HepG2 (cell line): Measurements from ENCODE around the gene TRAF4. TPM values are rescaled to one million over a fixed set of nuclear protein-coding genes. Genes with fewer than 3 reads are reported as not detected.

Experiments
- ATAC-seq: fragments of 200-7000 bp; cut with Tn5 transposase; 3 replicates; pipeline ENCODE4 v1.9.1; 2020; ENCODE audit warnings: mild to moderate bottlenecking, moderate library complexity
- BruUV-seq: library from RNA; stranded (reverse); fragments of 400-500 nt; replicated peaks from 2 replicates; lab custom pipeline; 2021; lab: Mats Ljungman, UMichigan
- CTCF ChIA-PET: fragments of 300-600 bp; formaldehyde crosslinking; extraction: SDS; loops from one replicate; lab custom pipeline; 2021; ENCODE audit warnings: low total read pairs, inconsistent platforms, low intra/inter-chr PET ratio; lab: Yijun Ruan, JAX
- POLR2A ChIA-PET: fragments of 350-600 bp; sonication (Branson Sonifier 250); formaldehyde crosslinking; loops from one replicate; lab custom pipeline; 2020; ENCODE audit warnings: antibody characterized with exemption, inconsistent platforms; lab: Yijun Ruan, JAX
- DNase-seq: peaks from one replicate; pipeline ENCODE4 v3.0.0-alpha.2; 2015; ENCODE audit warnings: low spot score
- FAIRE-seq: peaks from 3 replicates; lab custom pipeline; 2011; peaks lifted over from hg19 to GRCh38; lab: Jason Lieb, UNC
- H2AFZ ChIP-seq: one replicate; pipeline ENCODE4 v1.6.1; 2011; ENCODE audit warnings: low read length, inconsistent platforms
- H3K27ac ChIP-seq: fragments of 300-600 bp; 3 replicates; pipeline ENCODE4 v1.8.0; 2011; ENCODE audit warnings: mixed run types, mild to moderate bottlenecking, mixed read lengths, low read length, inconsistent platforms; ENCODE audit not compliant: insufficient read depth; ENCODE audit errors: extremely low read length
- H3K27me3 ChIP-seq, 2 experiments: fragments of 200-600 bp in 1 of 2; 2 replicates in 1 of 2; 3 replicates in 1 of 2; pipeline versions ENCODE4 v1.6.0 to v1.8.0; 2011; ENCODE audit warnings: low read length in 2 of 2, mild to moderate bottlenecking in 2 of 2, moderate library complexity in 2 of 2, inconsistent platforms in 1 of 2; ENCODE audit not compliant: insufficient read depth in 2 of 2, control insufficient read depth in 1 of 2
- H3K36me3 ChIP-seq, 2 experiments: fragments of 200-600 bp in 1 of 2; replicated peaks in 1 of 2; 2 replicates in 1 of 2; 3 replicates in 1 of 2; pipeline versions ENCODE4 v1.5.1 to v1.8.0; 2011; ENCODE audit warnings: low read length in 2 of 2, inconsistent platforms in 1 of 2; ENCODE audit not compliant: insufficient read depth in 2 of 2, control insufficient read depth in 1 of 2
- H3K4me1 ChIP-seq: 2 replicates; pipeline ENCODE4 v1.5.1; 2012; ENCODE audit warnings: low read length, inconsistent platforms; ENCODE audit not compliant: insufficient read depth
- H3K4me2 ChIP-seq: 2 replicates; pipeline ENCODE4 v1.6.0; 2011; ENCODE audit warnings: low read depth, low read length, inconsistent platforms
- H3K4me3 ChIP-seq, 3 experiments: fragments of 200-600 bp in 1 of 3; sonication (generic), shearing (Covaris generic) in 1 of 3; replicated peaks in 1 of 3; 2 replicates each; pipeline ENCODE4 v1.5.1; 2011 to 2016; ENCODE audit warnings: low read length in 3 of 3, inconsistent platforms in 2 of 3, low read depth in 2 of 3, mild to moderate bottlenecking in 2 of 3, control low read depth in 1 of 3, mixed read lengths in 1 of 3; ENCODE audit not compliant: insufficient read depth in 1 of 3
- H3K79me2 ChIP-seq: one replicate; pipeline ENCODE4 v1.6.1; 2011; ENCODE audit warnings: low read length, inconsistent platforms; ENCODE audit not compliant: insufficient read depth
- H3K9ac ChIP-seq: 2 replicates; pipeline ENCODE4 v1.6.0; 2011; ENCODE audit warnings: mild to moderate bottlenecking, low read depth, low read length, inconsistent platforms; ENCODE audit not compliant: insufficient read depth
- H3K9me3 ChIP-seq: 2 replicates; pipeline ENCODE4 v1.5.1; 2012; ENCODE audit warnings: mild to moderate bottlenecking, low read length
- H4K20me1 ChIP-seq: 2 replicates; pipeline ENCODE4 v1.6.0; 2011; ENCODE audit warnings: inconsistent platforms, mild to moderate bottlenecking, low read length, moderate library complexity; ENCODE audit not compliant: insufficient read depth
- ATF7 ChIP-seq, 2 experiments: fragments of 450-650 bp in 1 of 2; sonication (generic) in 1 of 2; formaldehyde crosslinking in 1 of 2; IDR thresholded peaks; 2 replicates each; pipeline versions ENCODE4 v1.4.0 to v1.6.1; 2016 to 2020; ENCODE audit warnings: antibody characterized with exemption in 1 of 2, mild to moderate bottlenecking in 1 of 2, missing genetic modification reagents in 1 of 2
- NFE2L1 ChIP-seq: sonication (generic); formaldehyde crosslinking; IDR thresholded peaks from 2 replicates; pipeline ENCODE4 v1.4.0; 2020; ENCODE audit warnings: missing genetic modification reagents, mild to moderate bottlenecking, borderline replicate concordance
- ZBTB33 ChIP-seq: sonication (generic); formaldehyde crosslinking; IDR thresholded peaks from 2 replicates; pipeline ENCODE4 v1.4.0; 2020; ENCODE audit warnings: missing genetic modification reagents
- ZNF451 ChIP-seq: sonication (generic); formaldehyde crosslinking; IDR thresholded peaks from 2 replicates; pipeline ENCODE4 v1.5.0; 2020; ENCODE audit warnings: mild to moderate bottlenecking, missing genetic modification reagents
- ZNF576 ChIP-seq: sonication (generic); formaldehyde crosslinking; IDR thresholded peaks from 2 replicates; pipeline ENCODE4 v1.4.0; 2020; ENCODE audit warnings: mild to moderate bottlenecking, missing genetic modification reagents
- WGBS: methylation state at CpG from one replicate; pipeline ENCODE4 v1.1.6; 2017; ENCODE audit warnings: low lambda C conversion rate; 5-methylcytosine and 5-hydroxymethylcytosine counted together
- in situ Hi-C: cut with HindIII; loops from 2 replicates; pipeline ENCODE4 v1.10.0; 2017; ENCODE audit warnings: low pct_unique_long_range_greater_than_20kb; ENCODE audit not compliant: extremely low pct_ligation_motif_present
- intact Hi-C: fragments of 100-400 bp; cut with micrococcal nuclease; formaldehyde crosslinking; loops from one replicate; pipeline ENCODE4 v1.10.0; 2022; ENCODE audit not compliant: unreplicated experiment
- polyA plus RNA-seq, 8 experiments: library from polyadenylated mRNA; depleted of rRNA in 3 of 8; stranded (reverse) in 7 of 8; unstranded in 1 of 8; fragments of >200 nt; fragmentation: Illumina TruSeq in 4 of 8; extraction: Trizol in 4 of 8; gene quantifications; 2 replicates each; pipeline versions ENCODE4 v1.2.1 to v1.2.3, GENCODE V29; 2011 to 2016; ENCODE audit warnings: low read depth in 4 of 8, missing spikeins in 1 of 8, mixed read lengths in 1 of 8; ENCODE audit not compliant: insufficient read depth in 1 of 8
- total RNA-seq, 5 experiments: library from RNA; depleted of rRNA; stranded (reverse); fragments of >200 nt; fragmentation: Illumina TruSeq; extraction: Trizol; gene quantifications; 2 replicates each; pipeline ENCODE4 v1.2.3, GENCODE V29; 2016; ENCODE audit warnings: low read depth in 1 of 5

The TRAF4 gene
- total and polyA plus RNA-seq, 2 of the 13 experiments (the other 11 are each of a cell fraction or from before 2014, with no cell fraction given): 86.0 to 89.9 TPM

GRCh38 chr17:28717578-28718332 is 26.1 kb upstream of the TRAF4 start, which contains the start of gene RAB34:
RAB34 (minus strand) TSS chr17:28717868; CDS start chr17:28717266, 602 bp downstream.
- 88% methylated on average over 31 of the region's 60 CpGs for WGBS
- no peak for TF ChIP-seq NFE2L1 (CRISPR knock-in tag)
- TF ChIP-seq ZBTB33 (CRISPR knock-in tag): peak; percentile 93
- TF ChIP-seq ZNF451 (CRISPR knock-in tag): no peak
- TF ChIP-seq ZNF576 (CRISPR knock-in tag): no peak
- TF ChIP-seq ATF7 (IDR thresholded peaks at IDR 0.05): no peak
- TF ChIP-seq ATF7 (CRISPR knock-in tag; IDR thresholded peaks at IDR 0.05): no peak
- intact Hi-C loops: no loop called here
- ATAC-seq: no peak
- FAIRE-seq: no peak
- Histone ChIP-seq H3K79me2 (peaks cover 28% of the 10 kb centered on the region), H3K27ac (no peak within 1 kb of the TSS), H3K9me3 (no peaks in the 10 kb centered on the region), H2AFZ (no peak within 1 kb of the TSS), H3K9ac (peak within 1 kb of the TSS; percentile 98), H3K4me2 (peak within 1 kb of the TSS; percentile 73; the same call in 1 of the 2 replicates), H3K27me3 (peaks cover 2 to 3% of the 10 kb centered on the region in 2 experiments; a peak in 3 of 5 replicates), H4K20me1 (peaks cover 22% of the 10 kb centered on the region), H3K36me3 (peaks cover 2 to 19% of the 10 kb centered on the region in 2 experiments; a peak in 3 of 5 replicates), H3K4me1 (peaks cover 44% of the 10 kb centered on the region), H3K4me3 (no peak within 1 kb of the TSS)
- in situ Hi-C loops: loop anchor here (5.0 kb wide), 1 partner anchor 70 kb away; the partner anchor contains the start of gene BLTP2
- no peak for DNase-seq
- BruUV-seq: no TSS peak
- ChIA-PET POLR2A (no interaction called here), CTCF (no interaction called here)
